B cell (primary cell): ENCODE results near the gene PLEKHG4B. TPM values are rescaled to one million over a fixed set of nuclear protein-coding genes. Genes with fewer than 3 reads are reported as not detected.

Experiments
- ATAC-seq: fragments of 200-7000 bp; cut with Tn5 transposase; one replicate; pipeline ENCODE4 v1.10.0; 2021; ENCODE audit warnings: low read depth, mild to moderate bottlenecking, moderate number of reproducible peaks, moderate library complexity
- CTCF ChIA-PET: fragments of 350-600 bp; sonication (Branson Sonifier 250); formaldehyde crosslinking; loops from one replicate; lab custom pipeline; 2021; ENCODE audit warnings: antibody characterized with exemption, inconsistent platforms; lab: Charles Lee
- POLR2A ChIA-PET: fragments of 350-600 bp; sonication (Branson Sonifier 250); formaldehyde crosslinking; loops from one replicate; lab custom pipeline; 2021; ENCODE audit warnings: antibody characterized with exemption; lab: Charles Lee
- DNase-seq: peaks from one replicate; pipeline ENCODE4 v3.0.0; 2013
- H2AFZ ChIP-seq: 2 replicates; pipeline ENCODE4 v1.6.1; 2012; ENCODE audit warnings: mild to moderate bottlenecking, low read depth, low read length; ENCODE audit not compliant: insufficient read depth, poor library complexity, severe bottlenecking
- H3K27ac ChIP-seq, 2 donors: 1 replicate in 1 of 2; 2 replicates in 1 of 2; pipeline ENCODE4 v1.5.1; 2012 to 2013; ENCODE audit warnings: low read length in 2 of 2, mild to moderate bottlenecking in 2 of 2, moderate library complexity in 1 of 2
- H3K27me3 ChIP-seq, 4 experiments: fragments of 200-600 bp in 1 of 4; sonication (generic) in 1 of 4; replicated peaks in 1 of 4; 1 replicate in 2 of 4; 2 replicates in 2 of 4; pipeline versions ENCODE4 v1.6.1 to v1.7.0; 2013 to 2016; ENCODE audit warnings: low read length in 3 of 4, mild to moderate bottlenecking in 2 of 4, mixed read lengths in 1 of 4, moderate library complexity in 1 of 4; ENCODE audit not compliant: insufficient read depth in 4 of 4, control insufficient read depth in 3 of 4; ENCODE audit errors: control extremely low read depth in 1 of 4
- H3K36me3 ChIP-seq, 2 experiments: replicated peaks in 1 of 2; 1 replicate in 1 of 2; 2 replicates in 1 of 2; pipeline versions ENCODE4 v1.6.1 to v1.7.1; 2013; ENCODE audit warnings: low read length in 1 of 2; ENCODE audit not compliant: insufficient read depth in 2 of 2, control insufficient read depth in 1 of 2; ENCODE audit errors: control extremely low read depth in 1 of 2, extremely low read depth in 1 of 2
- H3K4me1 ChIP-seq, 2 donors: fragments of 200-600 bp in 1 of 2; sonication (generic) in 1 of 2; 1 replicate in 1 of 2; 2 replicates in 1 of 2; pipeline versions ENCODE4 v1.5.1 to v1.6.1; 2013 to 2017; ENCODE audit warnings: low read length in 2 of 2; ENCODE audit not compliant: control insufficient read depth in 2 of 2, insufficient read depth in 2 of 2
- H3K4me2 ChIP-seq: replicated peaks from 2 replicates; pipeline ENCODE3; 2012; ENCODE audit warnings: mild to moderate bottlenecking, low read depth, low read length; ENCODE audit not compliant: poor library complexity, severe bottlenecking
- H3K4me3 ChIP-seq, 5 experiments: fragments of 200-600 bp in 1 of 5; sonication (generic) in 1 of 5; 1 replicate in 3 of 5; 2 replicates in 2 of 5; pipeline versions ENCODE4 v1.5.1 to v1.7.0; 2011 to 2016; ENCODE audit warnings: low read length in 4 of 5, mild to moderate bottlenecking in 4 of 5, low read depth in 2 of 5, control low read depth in 1 of 5, moderate library complexity in 1 of 5; ENCODE audit not compliant: insufficient read depth in 1 of 5; ENCODE audit errors: control extremely low read depth in 1 of 5, extremely low read depth in 1 of 5
- H3K79me2 ChIP-seq: fragments of 200-600 bp; sonication (generic); one replicate; pipeline ENCODE4 v1.6.0; 2016; ENCODE audit warnings: low read length; ENCODE audit not compliant: control insufficient read depth, insufficient read depth
- H3K9ac ChIP-seq: fragments of 200-600 bp; sonication (generic); 2 replicates; pipeline ENCODE4 v1.6.1; 2017; ENCODE audit warnings: mild to moderate bottlenecking, low read length, moderate library complexity
- H3K9me3 ChIP-seq, 3 donors: one replicate each; pipeline versions ENCODE4 v1.6.1 to v1.7.1; 2013; ENCODE audit warnings: low read length in 2 of 3; ENCODE audit not compliant: control insufficient read depth in 2 of 3, insufficient read depth in 1 of 3; ENCODE audit errors: control extremely low read depth in 1 of 3
- H4K20me1 ChIP-seq: 2 replicates; pipeline ENCODE4 v1.6.0; 2012; ENCODE audit warnings: mild to moderate bottlenecking, low read length; ENCODE audit not compliant: insufficient read depth, control insufficient read depth, poor library complexity, severe bottlenecking
- H3K27ac Mint-ChIP-seq: one replicate; pipeline ENCODE4 v1.8.0; 2021; ENCODE audit warnings: mixed read lengths
- H3K27me3 Mint-ChIP-seq: one replicate; pipeline ENCODE4 v1.8.0; 2021; ENCODE audit warnings: mixed read lengths
- H3K4me1 Mint-ChIP-seq: one replicate; pipeline ENCODE4 v1.8.0; 2021; ENCODE audit warnings: mixed read lengths
- H3K4me3 Mint-ChIP-seq: one replicate; pipeline ENCODE4 v1.8.0; 2021; ENCODE audit warnings: mixed read lengths
- H3K9me3 Mint-ChIP-seq: one replicate; pipeline ENCODE4 v1.8.0; 2022; ENCODE audit warnings: mixed read lengths; ENCODE audit not compliant: insufficient read depth
- EZH2 ChIP-seq: IDR thresholded peaks from 2 replicates; pipeline ENCODE4 v1.6.1; 2012; ENCODE audit warnings: borderline replicate concordance, low read depth, mild to moderate bottlenecking, moderate library complexity, low read length; ENCODE audit not compliant: insufficient read depth, poor library complexity, severe bottlenecking
- WGBS: methylation state at CpG from one replicate; pipeline ENCODE4 v1.1.5; 2013; ENCODE audit warnings: missing lambda C conversion rate; ENCODE audit not compliant: insufficient coverage; 5-methylcytosine and 5-hydroxymethylcytosine counted together
- intact Hi-C: fragments of 100-400 bp; cut with micrococcal nuclease; formaldehyde crosslinking; loops from one replicate; pipeline ENCODE4 v1.10.0; 2022
- polyA plus RNA-seq: library from polyadenylated mRNA; depleted of rRNA; stranded (reverse); fragments of >200 nt; gene quantifications from 2 replicates; pipeline ENCODE4 v1.2.3, GENCODE V29; 2012
- total RNA-seq, 2 donors: library from RNA; stranded (reverse); fragments of 120-200 nt in 1 of 2; gene quantifications; 1 replicate in 1 of 2; 2 replicates in 1 of 2; pipeline versions ENCODE4 v1.2.3 to v1.2.4, GENCODE V29; 2013 to 2022
- TF ChIP-seq, protein P1 (sequence below): fragments of 200-600 bp; IDR thresholded peaks from one replicate; pipeline ENCODE4 v1.8.0; 2022; ENCODE audit warnings: antibody characterized with exemption, mild to moderate bottlenecking

The PLEKHG4B gene
- total and polyA plus RNA-seq, 2 donors (not counting 1 experiment from before 2014, with no cell fraction given): not detected

DNA sequence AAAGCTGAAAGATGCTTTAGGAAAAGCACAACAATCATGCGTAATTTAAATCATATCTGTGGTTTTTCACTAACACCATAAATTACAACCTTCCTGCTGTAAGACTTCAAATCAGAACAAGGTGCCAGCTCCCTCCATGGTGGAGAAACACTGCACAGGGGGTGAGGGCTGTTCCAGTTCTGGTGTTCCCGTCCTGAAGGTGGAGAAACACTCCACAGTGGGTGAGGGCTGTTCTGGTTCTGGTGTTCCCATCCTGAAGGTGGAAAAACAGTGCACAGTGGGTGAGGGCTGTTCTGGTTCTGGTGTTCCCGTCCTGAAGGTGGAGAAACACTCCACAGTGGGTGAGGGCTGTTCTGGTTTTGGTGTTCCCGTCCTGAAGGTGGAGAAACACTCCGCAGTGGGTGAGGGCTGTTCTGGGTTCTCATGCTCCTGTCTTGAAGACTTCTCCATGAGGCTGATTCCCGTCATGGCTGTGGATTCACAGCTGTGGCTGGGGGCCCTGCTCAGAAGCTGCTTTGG is 12.9 kb downstream of the PLEKHG4B start:
- 68% methylated on average over 5 of the region's 6 CpGs for WGBS
- Histone ChIP-seq H2AFZ (no peak overlapping the region), H3K4me3 (no peak overlapping the region), H4K20me1 (no peaks in the 10 kb centered on the region), H3K27me3 (no peaks in the 10 kb centered on the region), H3K79me2 (no peaks in the 10 kb centered on the region), H3K4me1 (no peaks in the 10 kb centered on the region), H3K27ac (no peak overlapping the region), H3K4me2 (no peak overlapping the region), H3K36me3 (no peaks in the 10 kb centered on the region), H3K9me3 (peaks cover 0 to 3% (median 0%) of the 10 kb centered on the region in 3 donors), H3K9ac (no peak overlapping the region)
- no peaks in the 10 kb centered on the region for H3K4me1 Mint-ChIP-seq
- ChIA-PET CTCF (no interaction called here), POLR2A (no interaction called here)
- no peaks in the 10 kb centered on the region for H3K9me3 Mint-ChIP-seq
- ATAC-seq (no peak), DNase-seq (no peak)
- intact Hi-C loops: no loop called here
- no peak overlapping the region for H3K27ac Mint-ChIP-seq
- TF ChIP-seq EZH2: no peak
- TF ChIP-seq, protein P1, sequence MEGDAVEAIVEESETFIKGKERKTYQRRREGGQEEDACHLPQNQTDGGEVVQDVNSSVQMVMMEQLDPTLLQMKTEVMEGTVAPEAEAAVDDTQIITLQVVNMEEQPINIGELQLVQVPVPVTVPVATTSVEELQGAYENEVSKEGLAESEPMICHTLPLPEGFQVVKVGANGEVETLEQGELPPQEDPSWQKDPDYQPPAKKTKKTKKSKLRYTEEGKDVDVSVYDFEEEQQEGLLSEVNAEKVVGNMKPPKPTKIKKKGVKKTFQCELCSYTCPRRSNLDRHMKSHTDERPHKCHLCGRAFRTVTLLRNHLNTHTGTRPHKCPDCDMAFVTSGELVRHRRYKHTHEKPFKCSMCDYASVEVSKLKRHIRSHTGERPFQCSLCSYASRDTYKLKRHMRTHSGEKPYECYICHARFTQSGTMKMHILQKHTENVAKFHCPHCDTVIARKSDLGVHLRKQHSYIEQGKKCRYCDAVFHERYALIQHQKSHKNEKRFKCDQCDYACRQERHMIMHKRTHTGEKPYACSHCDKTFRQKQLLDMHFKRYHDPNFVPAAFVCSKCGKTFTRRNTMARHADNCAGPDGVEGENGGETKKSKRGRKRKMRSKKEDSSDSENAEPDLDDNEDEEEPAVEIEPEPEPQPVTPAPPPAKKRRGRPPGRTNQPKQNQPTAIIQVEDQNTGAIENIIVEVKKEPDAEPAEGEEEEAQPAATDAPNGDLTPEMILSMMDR: no peak
- H3K4me3 Mint-ChIP-seq: no peak overlapping the region
- H3K27me3 Mint-ChIP-seq: peaks cover 12% of the 10 kb centered on the region

DNA sequence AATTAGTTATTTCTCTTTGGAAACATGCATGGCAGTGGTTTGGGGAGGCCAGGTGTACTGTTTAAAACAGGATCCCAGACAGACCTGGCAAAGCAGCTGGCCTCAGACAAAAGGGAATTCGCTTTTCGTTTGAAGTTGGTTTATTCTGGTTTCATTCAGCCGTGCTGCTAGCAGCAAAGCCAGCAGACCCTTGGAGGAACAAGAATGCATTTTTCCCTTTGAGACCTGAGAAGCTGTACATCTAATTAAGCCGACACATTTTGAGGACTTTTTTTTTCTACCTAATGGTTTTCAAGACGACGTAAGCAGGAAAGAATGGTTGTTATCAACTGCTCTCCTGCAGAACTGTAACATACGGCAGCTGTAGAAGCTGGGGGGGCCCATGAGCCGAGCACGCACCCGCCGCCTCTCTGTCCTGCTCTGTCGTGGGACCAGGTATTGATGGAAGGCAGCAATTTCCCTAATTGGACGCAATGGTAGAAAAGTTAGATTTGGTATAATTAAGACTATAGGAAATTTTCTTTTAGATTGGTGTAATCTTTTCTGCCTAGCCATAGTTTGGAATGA is 13.6 kb downstream of the PLEKHG4B start:
- no peak overlapping the region for H3K4me3 ChIP-seq
- DNase-seq: no peak
- H3K9ac ChIP-seq: no peak overlapping the region
- no peak overlapping the region for H3K4me2 ChIP-seq
- Mint-ChIP-seq H3K4me3 (no peak overlapping the region), H3K27ac (no peak overlapping the region), H3K4me1 (no peaks in the 10 kb centered on the region), H3K9me3 (peaks cover 2% of the 10 kb centered on the region), H3K27me3 (peaks cover 11% of the 10 kb centered on the region)
- intact Hi-C loops: no loop called here
- H3K9me3 ChIP-seq: peaks cover 0 to 3% (median 0%) of the 10 kb centered on the region in 3 donors
- no peaks in the 10 kb centered on the region for H3K79me2 ChIP-seq
- H3K27ac ChIP-seq: no peak overlapping the region
- no peaks in the 10 kb centered on the region for H3K4me1 ChIP-seq
- H2AFZ ChIP-seq: no peak overlapping the region
- H3K27me3 ChIP-seq: no peaks in the 10 kb centered on the region
- no peak for ATAC-seq
- H3K36me3 ChIP-seq: no peaks in the 10 kb centered on the region
- no peak for TF ChIP-seq EZH2
- TF ChIP-seq, protein P1: no peak
- CTCF ChIA-PET: no interaction called here
- 95% methylated on average over 12 of the region's 13 CpGs for WGBS
- no peaks in the 10 kb centered on the region for H4K20me1 ChIP-seq
- POLR2A ChIA-PET: no interaction called here
